Esophagus squamous epithelium (tissue), 4 donors: ENCODE measurements around the gene MALRD1.

Source experiments
- POLR2A ChIP-seq, 4 donors: fragments of 450-650 bp; IDR thresholded peaks; one replicate each; pipeline ENCODE4 v1.6.1; 2017; ENCODE audit warnings: antibody characterized with exemption in 4 of 4, mild to moderate bottlenecking in 4 of 4, moderate library complexity in 3 of 4
- TF ChIP-seq, protein P1 (sequence below), 6 experiments: fragments of 450-650 bp in 4 of 6; fragments of 200-600 bp in 2 of 6; sonication (generic) in 2 of 6; IDR thresholded peaks; one replicate each; pipeline ENCODE4 v1.5.1; 2016 to 2019; ENCODE audit warnings: antibody characterized with exemption in 6 of 6, mild to moderate bottlenecking in 4 of 6, moderate library complexity in 4 of 6

DNA sequence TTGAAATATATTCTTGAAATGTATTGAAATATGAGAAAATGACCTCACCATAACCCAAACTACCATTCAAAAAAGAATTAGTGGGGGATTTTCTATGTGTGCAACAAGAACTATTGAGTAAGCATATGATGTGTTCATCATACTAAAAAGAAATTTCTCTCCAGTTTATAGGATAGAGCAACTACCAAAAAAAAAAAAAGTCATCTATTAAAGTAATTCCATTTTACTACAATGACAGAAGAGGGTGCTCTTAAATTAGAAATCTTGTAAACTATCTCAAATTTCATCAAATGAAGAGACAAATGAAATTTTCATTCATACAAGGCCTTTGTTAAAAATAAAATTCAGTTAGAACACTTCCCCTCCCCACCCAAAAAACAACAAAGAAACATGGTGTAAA, 572.2 kb downstream of the MALRD1 start:
- TF ChIP-seq, protein P1, sequence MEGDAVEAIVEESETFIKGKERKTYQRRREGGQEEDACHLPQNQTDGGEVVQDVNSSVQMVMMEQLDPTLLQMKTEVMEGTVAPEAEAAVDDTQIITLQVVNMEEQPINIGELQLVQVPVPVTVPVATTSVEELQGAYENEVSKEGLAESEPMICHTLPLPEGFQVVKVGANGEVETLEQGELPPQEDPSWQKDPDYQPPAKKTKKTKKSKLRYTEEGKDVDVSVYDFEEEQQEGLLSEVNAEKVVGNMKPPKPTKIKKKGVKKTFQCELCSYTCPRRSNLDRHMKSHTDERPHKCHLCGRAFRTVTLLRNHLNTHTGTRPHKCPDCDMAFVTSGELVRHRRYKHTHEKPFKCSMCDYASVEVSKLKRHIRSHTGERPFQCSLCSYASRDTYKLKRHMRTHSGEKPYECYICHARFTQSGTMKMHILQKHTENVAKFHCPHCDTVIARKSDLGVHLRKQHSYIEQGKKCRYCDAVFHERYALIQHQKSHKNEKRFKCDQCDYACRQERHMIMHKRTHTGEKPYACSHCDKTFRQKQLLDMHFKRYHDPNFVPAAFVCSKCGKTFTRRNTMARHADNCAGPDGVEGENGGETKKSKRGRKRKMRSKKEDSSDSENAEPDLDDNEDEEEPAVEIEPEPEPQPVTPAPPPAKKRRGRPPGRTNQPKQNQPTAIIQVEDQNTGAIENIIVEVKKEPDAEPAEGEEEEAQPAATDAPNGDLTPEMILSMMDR (IDR thresholded peaks at IDR 0.05): no peak
- TF ChIP-seq POLR2A (IDR thresholded peaks at IDR 0.05): no peak
